Retinal pigment epithelial cell (primary cell): ENCODE measurements around the gene SEMA4D.

ENCODE experiments used
- DNase-seq: peaks from one replicate; pipeline ENCODE4 v3.0.0-alpha.2; 2010; ENCODE audit warnings: low read depth
- H3K4me3 ChIP-seq: 2 replicates; pipeline ENCODE4 v1.5.1; 2011; ENCODE audit warnings: mild to moderate bottlenecking, low read length, control low read depth, moderate library complexity
- CTCF ChIP-seq: conservative IDR thresholded peaks from 2 replicates; pipeline ENCODE4 v1.5.1; 2011; ENCODE audit warnings: low read depth, low read length, control low read depth, inconsistent platforms

The SEMA4D gene

GRCh38 chr9:89402695-89403427 is 95.1 kb downstream of the SEMA4D start:
- H3K4me3 ChIP-seq, result no peak overlapping the region
- TF ChIP-seq CTCF, result no peak
- DNase-seq, result no peak

- DNase-seq, result no peak
- H3K4me3 ChIP-seq, result no peak overlapping the region
- no peak for TF ChIP-seq CTCF
Measured at GRCh38 chr9:89400403-89401116, 97.4 kb downstream of the SEMA4D start.

- no peak for TF ChIP-seq CTCF
- no peak for DNase-seq
- H3K4me3 ChIP-seq, result no peak overlapping the region
Measured at GRCh38 chr9:89398621-89399020, 99.3 kb downstream of the SEMA4D start.

GRCh38 chr9:89397471-89397870 is 100.4 kb downstream of the SEMA4D start:
- DNase-seq, result no peak
- H3K4me3 ChIP-seq, result no peak overlapping the region
- TF ChIP-seq CTCF, result no peak

- DNase-seq, result no peak
- no peak for TF ChIP-seq CTCF
- no peak overlapping the region for H3K4me3 ChIP-seq
Measured at GRCh38 chr9:89395931-89396710, 101.8 kb downstream of the SEMA4D start.

- no peak for DNase-seq
- no peak for TF ChIP-seq CTCF
- no peak overlapping the region for H3K4me3 ChIP-seq
Measured at GRCh38 chr9:89394412-89394811, 103.5 kb downstream of the SEMA4D start.

- no peak overlapping the region for H3K4me3 ChIP-seq
- DNase-seq, result no peak
- TF ChIP-seq CTCF, result no peak
Measured at GRCh38 chr9:89391585-89391984, 106.3 kb downstream of the SEMA4D start.
